Islet precursor cell (in vitro differentiated cells): Measurements from ENCODE around the gene PRSS57.
"Not testable (repeated sequence)": the region's sequence is repeated elsewhere in the genome, so short reads cannot be mapped to it uniquely, and the experiment has no call there.

ENCODE experiments used
- DNase-seq: peaks from one replicate; pipeline ENCODE4 v3.0.0-alpha.2; 2018

PRSS57 gene

GRCh38 chr19:722553-723101 lies 27.4 kb upstream of the PRSS57 start:
- no peak for DNase-seq

DNA sequence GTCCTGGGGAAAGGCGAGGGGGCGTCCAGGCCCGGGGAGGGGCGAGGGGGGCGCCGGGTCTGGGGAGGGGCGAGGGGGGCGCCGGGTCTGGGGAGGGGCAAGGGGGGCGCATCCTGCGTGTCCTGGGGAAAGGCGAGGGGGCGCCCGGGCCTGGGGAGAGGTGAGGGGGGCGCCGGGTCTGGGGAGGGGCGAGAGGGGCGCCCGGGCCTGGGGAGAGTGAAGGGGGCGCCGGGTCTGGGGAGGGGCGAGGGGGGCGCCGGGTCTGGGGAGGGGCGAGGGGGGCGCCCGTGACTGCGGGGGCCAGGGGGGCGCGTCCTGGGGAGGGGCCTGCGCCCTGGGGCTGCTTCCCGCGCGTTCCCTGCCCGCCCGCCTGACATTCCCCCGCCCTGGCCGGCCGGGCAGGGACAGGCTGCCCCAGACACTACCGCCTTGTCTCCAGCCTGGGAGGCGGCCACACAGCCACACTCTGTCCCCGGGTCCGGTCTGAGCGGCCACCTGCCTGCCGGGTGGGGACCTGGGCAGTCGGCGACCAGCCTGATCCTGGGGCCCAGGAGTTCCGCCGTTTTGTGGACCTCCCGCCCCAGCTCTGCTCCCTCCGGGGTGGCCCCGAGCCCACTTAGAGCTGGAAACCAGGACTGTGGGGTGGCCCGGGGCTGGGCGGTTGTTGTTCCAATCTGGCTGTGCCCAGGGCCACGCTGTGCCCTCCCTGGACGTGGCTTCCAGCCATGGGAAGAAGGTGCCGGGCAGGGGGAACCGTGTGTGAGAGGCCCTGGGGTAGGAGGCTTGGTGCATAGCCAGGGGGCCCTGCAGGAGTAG lies 25.3 kb upstream of the PRSS57 start:
- no peak for DNase-seq

- DNase-seq, result no peak
Measured at GRCh38 chr19:719636-720344, 24.5 kb upstream of the PRSS57 start.

- no peak for DNase-seq
Measured at GRCh38 chr19:718991-719512, 23.8 kb upstream of the PRSS57 start.

DNA sequence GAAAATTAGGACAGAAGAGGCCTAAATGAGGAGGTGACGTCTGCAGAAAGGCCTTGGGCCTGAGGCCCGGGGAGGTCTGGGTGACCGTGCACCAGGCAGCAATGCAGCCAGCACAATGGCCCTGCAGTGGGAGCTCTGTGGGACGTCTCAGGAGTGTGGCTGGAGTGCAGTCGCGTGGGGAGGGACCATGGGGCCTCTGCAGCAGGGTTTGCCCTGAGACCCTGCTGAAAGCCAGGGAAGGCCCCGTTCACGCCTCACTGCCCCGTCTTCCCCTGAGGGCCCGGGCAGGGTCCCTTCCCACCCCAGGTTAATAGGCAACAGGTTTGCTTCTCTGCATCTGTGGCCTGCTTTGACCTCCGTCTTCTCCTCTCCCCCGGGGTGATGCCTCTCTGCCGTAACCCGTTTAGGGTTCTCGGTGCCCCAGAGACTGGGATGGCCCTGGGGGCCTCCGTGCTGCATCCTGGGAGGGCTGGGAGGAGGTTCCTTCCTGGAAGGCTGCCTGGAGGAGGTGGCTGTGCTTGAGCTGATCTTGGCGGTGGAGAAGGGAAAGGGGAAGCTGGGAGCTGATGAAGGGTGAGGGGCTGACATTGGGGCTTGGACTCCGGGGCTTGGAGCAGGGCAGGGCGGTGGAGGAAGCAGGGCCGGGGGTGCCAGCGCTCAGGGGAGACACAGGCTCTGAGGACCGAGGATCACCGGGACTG lies 23.1 kb upstream of the PRSS57 start:
- no peak for DNase-seq

- no peak for DNase-seq
Measured at GRCh38 chr19:715347-715746, 20.1 kb upstream of the PRSS57 start.

- DNase-seq, result no peak
Measured at GRCh38 chr19:711254-711653, 16.0 kb upstream of the PRSS57 start.

DNA sequence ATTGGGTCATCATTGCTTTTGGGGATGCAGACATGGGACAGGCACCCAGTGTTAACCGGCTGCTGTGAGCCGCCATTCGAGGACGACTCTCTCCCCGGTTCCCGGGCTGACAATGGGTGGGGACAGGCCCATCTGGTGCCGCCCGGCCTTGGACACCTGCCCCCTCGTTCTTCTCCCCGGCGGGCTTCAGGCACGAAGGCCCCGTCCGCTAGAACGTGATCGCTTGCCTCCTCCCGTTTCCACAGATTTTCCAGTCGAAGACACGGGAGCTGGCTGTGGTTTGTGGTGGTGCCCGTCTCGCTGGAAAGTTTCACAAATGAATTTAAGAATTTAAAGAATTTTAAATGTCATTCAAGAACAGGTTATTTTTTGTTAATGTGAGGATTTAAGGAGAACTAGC lies 15.5 kb upstream of the PRSS57 start:
- no peak for DNase-seq

DNA sequence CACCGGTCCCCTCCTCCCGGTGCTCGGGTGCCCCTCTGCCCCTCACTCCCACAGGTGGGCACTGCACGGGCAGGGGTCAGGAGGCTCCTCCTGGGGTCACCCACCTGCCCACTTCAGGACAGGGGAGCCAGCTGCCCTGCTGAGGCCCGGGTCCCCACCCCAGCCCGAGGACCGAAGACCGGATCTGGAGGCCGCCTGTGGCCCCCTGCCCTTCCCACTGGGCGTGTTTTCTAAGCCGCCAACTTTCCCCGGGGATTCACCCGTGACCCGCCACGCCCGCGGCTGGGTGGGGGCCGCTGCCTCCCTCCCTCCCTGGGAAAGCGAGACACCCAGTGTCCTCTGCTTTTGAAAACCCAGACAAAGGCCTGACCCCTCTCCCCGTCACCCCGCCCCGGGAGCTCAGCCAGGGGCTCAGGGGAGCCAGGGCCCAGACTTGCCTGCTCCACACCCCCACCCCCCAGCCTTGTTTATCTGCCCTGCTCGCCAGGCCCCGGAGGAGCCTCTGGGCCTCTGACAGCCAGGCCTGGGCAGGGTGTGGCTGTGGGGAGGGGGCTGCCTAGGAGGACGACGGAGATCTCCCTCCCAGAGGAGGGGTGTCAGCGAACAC lies 14.8 kb upstream of the PRSS57 start:
- DNase-seq, result no peak

DNA sequence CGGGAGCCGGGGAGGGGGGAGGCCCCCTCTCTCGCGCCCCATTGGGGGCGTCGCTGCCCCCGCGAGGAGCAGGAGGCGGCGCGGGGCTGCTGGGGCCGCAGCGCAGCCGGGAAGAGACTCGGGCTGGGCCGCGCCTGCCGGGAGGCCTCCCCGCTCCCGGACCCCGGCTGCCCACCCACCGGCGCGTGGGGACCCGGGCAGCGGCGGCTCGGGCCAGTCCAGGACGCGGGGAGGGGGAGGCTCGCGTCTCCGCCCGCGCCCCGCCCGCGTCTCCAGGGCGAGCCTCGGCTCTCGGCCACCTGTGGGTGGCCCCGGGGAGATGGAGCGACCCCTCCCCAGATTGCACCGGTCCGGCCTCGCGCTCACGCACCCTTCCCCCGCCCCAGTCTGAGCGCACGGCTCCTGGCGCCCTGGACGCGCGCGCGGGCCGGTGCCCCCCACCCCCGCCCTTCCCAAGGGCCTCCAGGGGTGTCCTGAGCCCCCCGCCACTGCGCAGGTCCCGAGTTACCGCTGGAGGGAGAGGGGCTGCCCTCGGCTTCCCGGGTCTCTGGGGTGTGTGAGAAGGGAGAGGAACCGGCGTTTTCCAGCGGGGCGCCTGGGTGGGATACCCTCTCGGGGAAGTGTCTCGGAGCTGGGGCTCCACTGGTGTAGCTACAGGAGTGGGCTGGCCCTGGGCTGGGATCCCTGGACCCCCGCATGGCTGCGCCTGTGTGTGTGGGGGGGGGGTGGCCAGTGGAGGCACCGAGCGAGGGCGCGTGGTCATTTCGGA lies 14.1 kb upstream of the PRSS57 start:
- no peak for DNase-seq

GRCh38 chr19:708154-709143 lies 13.2 kb upstream of the PRSS57 start, which contains the start of gene PALM:
Gene PALM (plus strand): TSS chr19:708935. CDS start chr19:709147, 212 bp downstream.
- DNase-seq, result peak; percentile 68

- DNase-seq, result no peak
Measured at GRCh38 chr19:704447-704741, 9.1 kb upstream of the PRSS57 start.

- peak; percentile 84 for DNase-seq
Measured at GRCh38 chr19:703651-704446, 8.6 kb upstream of the PRSS57 start.

DNA sequence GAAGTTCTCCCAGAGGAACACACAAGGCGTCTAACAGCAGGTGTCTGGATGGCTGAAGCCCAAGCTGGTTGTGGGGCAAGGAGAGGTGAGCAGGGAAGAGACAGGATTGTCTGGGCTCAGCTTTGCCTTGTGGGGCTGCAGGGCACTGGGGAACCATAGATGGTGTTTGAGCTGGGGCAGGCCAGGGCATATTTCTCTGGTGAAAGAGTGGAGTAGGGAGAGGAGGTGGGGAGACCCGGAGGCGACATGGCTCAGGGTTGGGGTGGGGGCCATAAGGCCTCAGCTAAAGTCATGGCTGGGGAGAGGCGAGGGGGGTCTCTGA lies 8.0 kb upstream of the PRSS57 start:
- no peak for DNase-seq

DNA sequence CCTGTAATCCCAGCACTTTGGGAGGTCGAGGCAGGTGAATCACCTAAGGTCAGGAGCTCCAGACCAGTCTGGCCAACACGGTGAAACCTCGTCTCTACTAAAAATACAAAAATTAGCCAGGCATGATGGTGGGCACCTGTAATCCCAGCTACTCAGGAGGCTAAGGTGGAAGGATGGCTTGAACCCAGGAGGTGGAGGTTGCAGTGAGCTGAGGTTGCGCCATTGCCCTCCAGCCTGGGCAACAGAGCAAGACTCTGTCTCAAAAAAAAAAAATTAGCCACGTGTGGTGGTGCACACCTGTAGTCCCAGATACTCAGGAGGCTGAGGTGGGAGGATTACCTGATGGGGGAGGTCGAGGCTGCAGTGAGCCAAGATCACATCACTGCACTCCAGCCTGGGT lies 7.6 kb upstream of the PRSS57 start:
- not testable (repeated sequence) for DNase-seq

- not testable (repeated sequence) for DNase-seq
Measured at GRCh38 chr19:699885-700284, 4.6 kb upstream of the PRSS57 start.

DNA sequence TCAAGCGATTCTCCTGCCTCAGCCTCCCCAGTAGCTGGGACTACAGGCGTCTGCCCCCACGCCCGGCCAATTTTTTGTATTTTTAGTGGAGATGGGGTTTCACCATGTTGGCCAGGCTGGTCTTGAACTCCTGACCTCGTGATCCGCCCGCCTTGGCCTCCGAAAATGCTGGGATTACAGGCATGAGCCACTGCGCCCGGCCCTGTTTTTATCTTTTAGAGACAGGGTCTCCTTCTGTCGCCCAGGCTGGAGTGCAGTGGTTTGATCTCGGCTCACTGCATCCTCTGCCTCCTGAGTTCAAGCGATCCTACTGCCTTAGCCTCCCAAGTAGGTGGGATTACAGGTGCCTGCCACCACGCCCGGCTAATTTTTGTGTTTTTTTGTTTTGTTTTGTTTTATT lies 3.3 kb upstream of the PRSS57 start:
- not testable (repeated sequence) for DNase-seq

GRCh38 chr19:694481-695351 lies 536 bp downstream of the PRSS57 start:
- no peak for DNase-seq

- no peak for DNase-seq
Measured at GRCh38 chr19:690203-690602, 5.0 kb downstream of the PRSS57 start.
